GM12891 (cell line): ENCODE data around the gene CMPK2.

Experiments
- PAX5 ChIP-seq: IDR thresholded peaks from 2 replicates; pipeline ENCODE4 v1.6.1; 2011; ENCODE audit warnings: low read length, moderate library complexity, mild to moderate bottlenecking; ENCODE audit not compliant: insufficient read depth, severe bottlenecking
- POLR2A ChIP-seq: IDR thresholded peaks from 2 replicates; pipeline ENCODE4 v1.6.1; 2011; ENCODE audit warnings: low read depth, low read length, control low read depth
- POLR2AphosphoS5 ChIP-seq: IDR thresholded peaks from 2 replicates; pipeline ENCODE4 v1.6.1; 2011; ENCODE audit warnings: low read depth, low read length, control low read depth
- POU2F2 ChIP-seq: IDR thresholded peaks from 2 replicates; pipeline ENCODE4 v1.6.1; 2011; ENCODE audit warnings: low read depth, mild to moderate bottlenecking, control low read depth, low read length, moderate library complexity
- SPI1 ChIP-seq: IDR thresholded peaks from 2 replicates; pipeline ENCODE4 v1.6.1; 2011; ENCODE audit warnings: low read depth, low read length, control low read depth
- TAF1 ChIP-seq: IDR thresholded peaks from 2 replicates; pipeline ENCODE4 v1.6.1; 2011; ENCODE audit warnings: low read depth, low read length, control low read depth

DNA sequence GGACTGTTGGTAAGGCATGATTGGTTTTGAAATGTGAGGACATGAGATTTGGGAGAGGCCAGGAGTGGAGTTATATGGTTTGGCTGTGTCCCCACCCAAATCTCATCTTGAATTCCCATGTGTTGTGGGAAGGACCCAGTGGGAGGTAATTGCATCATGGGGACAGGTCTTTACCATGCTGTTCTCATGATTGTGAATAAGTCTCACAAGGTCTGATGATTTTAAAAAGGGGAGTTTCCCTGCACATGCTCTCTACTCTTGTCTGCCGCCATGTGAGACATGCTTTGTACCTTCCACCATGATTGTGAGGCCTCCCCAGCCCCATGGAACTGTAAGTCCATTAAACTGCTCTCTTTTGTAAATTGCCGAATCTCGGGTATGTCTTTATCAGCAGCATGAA is 5.4 kb downstream of the CMPK2 start:
- no peak for TF ChIP-seq PAX5
- no peak for TF ChIP-seq POLR2A
- TF ChIP-seq TAF1, result no peak
- TF ChIP-seq POLR2AphosphoS5, result no peak
- no peak for TF ChIP-seq SPI1
- TF ChIP-seq POU2F2, result no peak
